Measurements from ENCODE around the gene CORO1C. TPM values are rescaled to one million over a fixed set of nuclear protein-coding genes. Genes with fewer than 3 reads are reported as not detected.
A peak's percentile ranks its signal among the peaks of the same experiment; 100 is the strongest.

Gene CORO1C
- total RNA-seq, 1 donor from 2014 or later: 171 TPM

- DNase-seq (ENCODE audit: low read depth, low spot score): peak; percentile 42
- H3K27ac Mint-ChIP-seq (ENCODE audit: unreplicated experiment): peak overlapping the region; percentile 89
- H3K9me3 Mint-ChIP-seq: no peaks in the 10 kb centered on the region
- no peak for TF ChIP-seq CTCF (conservative IDR thresholded peaks at IDR 0.05)
- peaks cover 44% of the 10 kb centered on the region for H3K4me1 Mint-ChIP-seq
- peak overlapping the region; percentile 89 for H3K4me3 Mint-ChIP-seq
- H3K27me3 Mint-ChIP-seq (ENCODE audit: low read depth): no peaks in the 10 kb centered on the region
- no peaks in the 10 kb centered on the region for H3K36me3 Mint-ChIP-seq (ENCODE audit: low read depth)
Observed at GRCh38 chr12:108730365-108731104, 783 bp downstream of the CORO1C start.

GRCh38 chr12:108729612-108730364 lies 1.5 kb downstream of the CORO1C start:
- no peak for TF ChIP-seq CTCF (conservative IDR thresholded peaks at IDR 0.05)
- Mint-ChIP-seq H3K36me3 (ENCODE audit: low read depth) (no peaks in the 10 kb centered on the region), H3K9me3 (no peaks in the 10 kb centered on the region), H3K4me3 (peak overlapping the region; percentile 89), H3K27me3 (ENCODE audit: low read depth) (no peaks in the 10 kb centered on the region), H3K4me1 (peaks cover 51% of the 10 kb centered on the region), H3K27ac (ENCODE audit: unreplicated experiment) (peak overlapping the region; percentile 89)
- DNase-seq (ENCODE audit: low read depth, low spot score): no peak

DNA sequence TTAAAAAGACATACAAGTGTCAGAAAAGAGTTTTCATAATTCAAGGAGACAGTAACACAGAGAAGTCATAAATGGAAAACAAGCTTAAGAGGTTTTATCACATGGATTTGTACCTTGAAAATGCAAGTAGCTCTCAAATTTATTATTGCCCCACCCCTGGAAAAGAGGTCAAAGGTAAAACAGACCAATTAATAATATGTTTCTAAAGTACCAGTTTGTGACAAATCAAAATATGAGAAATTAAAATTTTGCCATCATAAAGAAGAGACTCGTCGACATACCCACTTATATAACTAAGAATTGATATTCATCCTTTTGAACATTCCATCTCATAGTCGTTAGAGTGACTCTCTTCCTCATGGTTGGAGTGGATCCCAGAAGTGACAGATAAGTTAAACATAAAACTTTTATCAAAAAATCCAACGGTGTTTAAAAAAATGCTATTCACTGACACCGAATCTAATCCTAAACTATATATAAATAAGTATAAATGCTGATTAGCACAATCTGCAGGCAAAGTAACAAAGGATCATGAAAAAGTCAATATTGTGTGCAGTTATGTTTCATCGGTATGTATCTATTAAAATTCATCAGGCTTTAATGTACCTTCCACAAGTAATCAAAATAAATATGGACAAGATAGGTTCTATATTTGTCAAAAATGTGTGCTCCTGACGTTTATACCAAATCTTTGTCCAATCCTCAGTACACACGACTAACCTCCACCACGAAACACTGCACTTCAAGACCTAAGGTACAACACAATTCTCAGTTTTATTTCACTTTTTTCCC lies 2.3 kb downstream of the CORO1C start:
- peak overlapping the region; percentile 89 for H3K27ac Mint-ChIP-seq (ENCODE audit: unreplicated experiment)
- no peak for TF ChIP-seq CTCF (conservative IDR thresholded peaks at IDR 0.05)
- no peaks in the 10 kb centered on the region for H3K27me3 Mint-ChIP-seq (ENCODE audit: low read depth)
- no peaks in the 10 kb centered on the region for H3K9me3 Mint-ChIP-seq
- H3K4me1 Mint-ChIP-seq: peaks cover 59% of the 10 kb centered on the region
- peak overlapping the region; percentile 89 for H3K4me3 Mint-ChIP-seq
- no peaks in the 10 kb centered on the region for H3K36me3 Mint-ChIP-seq (ENCODE audit: low read depth)
- DNase-seq (ENCODE audit: low read depth, low spot score): no peak

DNA sequence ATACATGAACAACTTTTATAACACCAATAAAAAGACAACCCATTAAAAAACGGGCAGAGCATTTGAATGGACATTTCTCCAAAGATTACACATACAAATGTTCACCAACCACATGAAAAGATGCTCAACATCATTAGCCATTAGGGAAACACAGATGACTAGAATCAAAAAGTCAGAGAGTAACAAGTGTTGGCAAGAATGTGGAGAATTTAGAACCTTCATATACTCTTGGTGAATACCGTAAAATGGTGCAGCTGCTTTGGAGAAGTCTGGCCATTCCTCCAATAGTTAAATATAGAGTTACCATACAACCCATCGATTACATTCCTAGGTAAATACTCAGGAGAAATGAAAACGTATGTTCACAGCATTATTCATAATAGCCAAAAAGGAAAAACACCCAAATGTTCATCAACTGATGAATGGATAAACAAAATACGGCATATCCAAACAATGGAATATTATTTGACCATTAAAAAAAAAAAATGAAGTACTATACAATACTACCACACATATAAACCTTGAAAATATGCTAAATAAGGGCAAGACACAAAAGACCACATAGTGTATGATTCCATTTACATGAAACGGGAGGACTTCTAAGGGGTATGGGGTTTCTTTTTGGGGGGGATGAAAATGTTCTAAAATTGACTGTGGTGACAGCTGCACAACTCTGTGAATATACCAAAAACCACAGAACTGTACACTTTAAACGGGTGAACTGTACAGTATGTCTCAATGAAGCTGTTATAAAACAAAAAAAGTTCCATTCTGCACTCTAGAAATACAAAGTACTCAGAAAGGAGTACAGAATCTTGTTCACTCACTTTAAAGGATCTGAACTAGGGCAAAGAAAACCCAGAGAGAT lies 3.2 kb downstream of the CORO1C start:
- H3K9me3 Mint-ChIP-seq: no peaks in the 10 kb centered on the region
- no peak for DNase-seq (ENCODE audit: low read depth, low spot score)
- H3K27ac Mint-ChIP-seq (ENCODE audit: unreplicated experiment): no peak overlapping the region
- TF ChIP-seq CTCF (conservative IDR thresholded peaks at IDR 0.05): no peak
- H3K4me1 Mint-ChIP-seq: peaks cover 68% of the 10 kb centered on the region
- H3K27me3 Mint-ChIP-seq (ENCODE audit: low read depth): no peaks in the 10 kb centered on the region
- peak overlapping the region; percentile 89 for H3K4me3 Mint-ChIP-seq
- H3K36me3 Mint-ChIP-seq (ENCODE audit: low read depth): no peaks in the 10 kb centered on the region

DNA sequence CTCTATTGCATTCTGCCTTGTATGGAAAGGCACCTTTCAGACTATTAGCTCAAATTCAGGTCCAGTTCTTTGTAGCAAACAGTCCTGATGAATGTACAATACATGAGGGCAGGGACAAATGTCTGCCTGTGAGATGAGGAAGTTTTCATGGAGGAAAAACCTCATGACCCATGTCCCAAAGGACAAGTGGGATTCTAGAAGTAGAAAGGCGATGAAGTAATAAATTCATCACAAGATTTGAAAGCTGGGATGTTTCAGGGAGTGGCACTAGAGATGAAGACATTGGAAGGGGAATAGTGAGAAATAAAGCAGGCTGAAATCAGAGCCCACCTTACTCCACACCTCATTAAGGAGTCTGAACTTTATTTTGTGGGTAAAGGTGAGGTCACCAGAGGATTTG lies 4.2 kb downstream of the CORO1C start:
- no peaks in the 10 kb centered on the region for H3K36me3 Mint-ChIP-seq (ENCODE audit: low read depth)
- TF ChIP-seq CTCF (conservative IDR thresholded peaks at IDR 0.05): no peak
- peak overlapping the region; percentile 22 for H3K4me3 Mint-ChIP-seq
- H3K27ac Mint-ChIP-seq (ENCODE audit: unreplicated experiment): peak overlapping the region; percentile 37
- no peaks in the 10 kb centered on the region for H3K9me3 Mint-ChIP-seq
- no peaks in the 10 kb centered on the region for H3K27me3 Mint-ChIP-seq (ENCODE audit: low read depth)
- H3K4me1 Mint-ChIP-seq: peaks cover 72% of the 10 kb centered on the region
- no peak for DNase-seq (ENCODE audit: low read depth, low spot score)

Data from neural crest cell (in vitro differentiated cells).